WTC11 (cell line): ENCODE data around the gene EVC2. TPM values are rescaled to one million over a fixed set of nuclear protein-coding genes. Genes with fewer than 3 reads are reported as not detected.

Experiments
- ATAC-seq: fragments of 200-7000 bp; cut with Tn5 transposase; 2 replicates; pipeline ENCODE4 v1.10.0; 2021; ENCODE audit warnings: mild to moderate bottlenecking, moderate library complexity
- CTCF ChIA-PET: fragments of 300-600 bp; sonication (Branson Sonifier 250); formaldehyde crosslinking; loops from one replicate; lab custom pipeline; 2021; ENCODE audit warnings: antibody characterized with exemption; lab: Charles Lee
- POLR2A ChIA-PET: fragments of 350-600 bp; sonication (Branson Sonifier 250); formaldehyde crosslinking; loops from one replicate; lab custom pipeline; 2021; ENCODE audit warnings: antibody characterized with exemption; lab: Charles Lee
- DNase-seq: peaks from one replicate; pipeline ENCODE4 v3.0.0; 2021; ENCODE audit warnings: low spot score
- H3K27ac Mint-ChIP-seq: 2 replicates; pipeline ENCODE4 v1.8.0; 2021; ENCODE audit warnings: mixed read lengths
- H3K27me3 Mint-ChIP-seq: 2 replicates; pipeline ENCODE4 v1.8.0; 2021; ENCODE audit warnings: low read depth, mild to moderate bottlenecking, moderate library complexity, mixed read lengths
- H3K36me3 Mint-ChIP-seq: 2 replicates; pipeline ENCODE4 v1.8.0; 2021; ENCODE audit warnings: mixed read lengths
- H3K4me1 Mint-ChIP-seq: 2 replicates; pipeline ENCODE4 v1.8.0; 2022; ENCODE audit warnings: mixed read lengths
- H3K4me3 Mint-ChIP-seq: 2 replicates; pipeline ENCODE4 v1.8.0; 2021; ENCODE audit warnings: mild to moderate bottlenecking, moderate library complexity, mixed read lengths
- H3K9me3 Mint-ChIP-seq: 2 replicates; pipeline ENCODE4 v1.8.0; 2021; ENCODE audit warnings: mixed read lengths
- ARID4B ChIP-seq: sonication (generic); formaldehyde crosslinking; IDR thresholded peaks from 2 replicates; pipeline ENCODE4 v1.8.0; 2023; ENCODE audit warnings: missing genetic modification reagents, mild to moderate bottlenecking, borderline replicate concordance
- JUN ChIP-seq: sonication (generic); formaldehyde crosslinking; IDR thresholded peaks from 2 replicates; pipeline ENCODE4 v1.8.0; 2023; ENCODE audit warnings: mild to moderate bottlenecking, missing genetic modification reagents
- NR2C2 ChIP-seq: sonication (generic); formaldehyde crosslinking; IDR thresholded peaks from 2 replicates; pipeline ENCODE4 v1.8.0; 2022; ENCODE audit warnings: mild to moderate bottlenecking, missing genetic modification reagents
- PRDM15 ChIP-seq: sonication (generic); formaldehyde crosslinking; IDR thresholded peaks from 2 replicates; pipeline ENCODE4 v1.8.0; 2022; ENCODE audit warnings: missing genetic modification reagents
- RORB ChIP-seq: fragments of 250-450 bp; sonication (Bioruptor Pico); IDR thresholded peaks from 2 replicates; pipeline ENCODE4 v1.9.0; 2021; ENCODE audit warnings: mild to moderate bottlenecking
- SMAD3 ChIP-seq: sonication (generic); formaldehyde crosslinking; IDR thresholded peaks from 2 replicates; pipeline ENCODE4 v1.8.0; 2022; ENCODE audit warnings: missing genetic modification reagents, mild to moderate bottlenecking, borderline replicate concordance
- USF2 ChIP-seq: sonication (generic); formaldehyde crosslinking; IDR thresholded peaks from 2 replicates; pipeline ENCODE4 v1.8.1; 2023; ENCODE audit warnings: mild to moderate bottlenecking, missing genetic modification reagents, moderate library complexity
- ZMAT4 ChIP-seq: fragments of 250-450 bp; sonication (Bioruptor Pico); IDR thresholded peaks from 2 replicates; pipeline ENCODE4 v1.9.0; 2021; ENCODE audit warnings: mild to moderate bottlenecking
- ZNF423 ChIP-seq: fragments of 250-450 bp; sonication (Bioruptor Pico); IDR thresholded peaks from 2 replicates; pipeline ENCODE4 v2.1.2; 2022; ENCODE audit warnings: mild to moderate bottlenecking, moderate library complexity
- ZNF512 ChIP-seq: sonication (generic); formaldehyde crosslinking; IDR thresholded peaks from 2 replicates; pipeline ENCODE4 v1.8.1; 2022; ENCODE audit warnings: missing genetic modification reagents, borderline replicate concordance
- total RNA-seq: library from RNA; stranded (reverse); gene quantifications from 3 replicates; pipeline ENCODE4 v1.2.3, GENCODE V29; 2021
- TF ChIP-seq, protein P1 (sequence below): sonication (generic); formaldehyde crosslinking; IDR thresholded peaks from 2 replicates; pipeline ENCODE4 v1.8.0; 2023; ENCODE audit warnings: missing genetic modification reagents
- TF ChIP-seq, protein P2 (sequence below): fragments of 250-450 bp; sonication (Bioruptor Pico); IDR thresholded peaks from 2 replicates; pipeline ENCODE4 v1.9.0; 2021; ENCODE audit warnings: moderate library complexity, mild to moderate bottlenecking, inconsistent platforms, borderline replicate concordance
- TF ChIP-seq, protein P3 (sequence below): sonication (generic); formaldehyde crosslinking; IDR thresholded peaks from 2 replicates; pipeline ENCODE4 v1.8.0; 2022; ENCODE audit warnings: mild to moderate bottlenecking, missing genetic modification reagents
- TF ChIP-seq, protein P4 (sequence below): sonication (generic); formaldehyde crosslinking; IDR thresholded peaks from 2 replicates; pipeline ENCODE4 v1.8.1; 2023; ENCODE audit warnings: mild to moderate bottlenecking, missing genetic modification reagents

The EVC2 gene
- total RNA-seq, 1 experiment from 2014 or later: 4.8 TPM

- TF ChIP-seq PRDM15 (CRISPR knock-in tag): no peak
- TF ChIP-seq, protein P1, sequence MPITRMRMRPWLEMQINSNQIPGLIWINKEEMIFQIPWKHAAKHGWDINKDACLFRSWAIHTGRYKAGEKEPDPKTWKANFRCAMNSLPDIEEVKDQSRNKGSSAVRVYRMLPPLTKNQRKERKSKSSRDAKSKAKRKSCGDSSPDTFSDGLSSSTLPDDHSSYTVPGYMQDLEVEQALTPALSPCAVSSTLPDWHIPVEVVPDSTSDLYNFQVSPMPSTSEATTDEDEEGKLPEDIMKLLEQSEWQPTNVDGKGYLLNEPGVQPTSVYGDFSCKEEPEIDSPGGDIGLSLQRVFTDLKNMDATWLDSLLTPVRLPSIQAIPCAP (CRISPR knock-in tag): no peak
- no peak for TF ChIP-seq JUN (CRISPR knock-in tag)
- TF ChIP-seq, all 79 proteins: peak for 0
Measured at GRCh38 chr4:5755679-5756078, 47.3 kb upstream of the EVC2 start (continued).

DNA sequence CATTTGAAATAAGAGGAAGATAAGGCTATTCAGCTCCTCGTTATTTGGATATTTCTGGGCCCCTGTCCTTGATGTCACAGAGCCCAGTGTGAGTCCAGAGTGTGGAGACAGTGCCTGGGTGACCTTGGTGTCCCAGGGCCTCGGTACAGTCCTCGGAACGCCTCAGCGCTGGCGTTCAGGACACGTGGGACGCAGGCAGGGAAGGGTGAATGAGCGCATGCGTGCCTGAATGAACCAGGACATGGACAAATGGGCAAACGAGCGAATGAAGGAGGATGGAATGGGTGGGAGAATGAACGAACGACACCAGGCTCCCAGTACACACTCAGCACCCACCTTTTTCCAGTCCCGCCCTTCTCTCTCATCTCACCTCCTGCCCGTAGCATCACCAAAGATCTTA, 46.8 kb upstream of the EVC2 start:
- DNase-seq (no peak), ATAC-seq (no peak)
- H3K4me3 Mint-ChIP-seq: no peak overlapping the region
- no peaks in the 10 kb centered on the region; the same call in 1 of the 2 replicates for H3K27me3 Mint-ChIP-seq
- no peaks in the 10 kb centered on the region for H3K9me3 Mint-ChIP-seq
- POLR2A ChIA-PET: no interaction called here
- H3K4me1 Mint-ChIP-seq: peaks cover 53% of the 10 kb centered on the region
- CTCF ChIA-PET: no interaction called here
- peaks cover 19% of the 10 kb centered on the region for H3K36me3 Mint-ChIP-seq
- H3K27ac Mint-ChIP-seq: no peak overlapping the region
- no peak for TF ChIP-seq NR2C2 (CRISPR knock-in tag)
- TF ChIP-seq USF2 (CRISPR knock-in tag): no peak
- no peak for TF ChIP-seq ARID4B (CRISPR knock-in tag)
- TF ChIP-seq, protein P2, sequence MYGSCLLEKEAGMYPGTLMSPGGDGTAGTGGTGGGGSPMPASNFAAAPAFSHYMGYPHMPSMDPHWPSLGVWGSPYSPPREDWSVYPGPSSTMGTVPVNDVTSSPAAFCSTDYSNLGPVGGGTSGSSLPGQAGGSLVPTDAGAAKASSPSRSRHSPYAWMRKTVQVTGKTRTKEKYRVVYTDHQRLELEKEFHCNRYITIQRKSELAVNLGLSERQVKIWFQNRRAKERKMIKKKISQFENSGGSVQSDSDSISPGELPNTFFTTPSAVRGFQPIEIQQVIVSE (CRISPR knock-in tag): no peak
- no peak for TF ChIP-seq RORB (CRISPR knock-in tag)
- no peak for TF ChIP-seq SMAD3 (CRISPR knock-in tag)
- no peak for TF ChIP-seq ZNF423 (CRISPR knock-in tag)
- TF ChIP-seq, protein P3, sequence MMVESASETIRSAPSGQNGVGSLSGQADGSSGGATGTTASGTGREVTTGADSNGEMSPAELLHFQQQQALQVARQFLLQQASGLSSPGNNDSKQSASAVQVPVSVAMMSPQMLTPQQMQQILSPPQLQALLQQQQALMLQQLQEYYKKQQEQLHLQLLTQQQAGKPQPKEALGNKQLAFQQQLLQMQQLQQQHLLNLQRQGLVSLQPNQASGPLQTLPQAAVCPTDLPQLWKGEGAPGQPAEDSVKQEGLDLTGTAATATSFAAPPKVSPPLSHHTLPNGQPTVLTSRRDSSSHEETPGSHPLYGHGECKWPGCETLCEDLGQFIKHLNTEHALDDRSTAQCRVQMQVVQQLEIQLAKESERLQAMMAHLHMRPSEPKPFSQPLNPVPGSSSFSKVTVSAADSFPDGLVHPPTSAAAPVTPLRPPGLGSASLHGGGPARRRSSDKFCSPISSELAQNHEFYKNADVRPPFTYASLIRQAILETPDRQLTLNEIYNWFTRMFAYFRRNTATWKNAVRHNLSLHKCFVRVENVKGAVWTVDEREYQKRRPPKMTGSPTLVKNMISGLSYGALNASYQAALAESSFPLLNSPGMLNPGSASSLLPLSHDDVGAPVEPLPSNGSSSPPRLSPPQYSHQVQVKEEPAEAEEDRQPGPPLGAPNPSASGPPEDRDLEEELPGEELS (CRISPR knock-in tag): no peak
- TF ChIP-seq ZMAT4 (CRISPR knock-in tag): no peak
- TF ChIP-seq ZNF512 (CRISPR knock-in tag): no peak
- TF ChIP-seq, protein P4, sequence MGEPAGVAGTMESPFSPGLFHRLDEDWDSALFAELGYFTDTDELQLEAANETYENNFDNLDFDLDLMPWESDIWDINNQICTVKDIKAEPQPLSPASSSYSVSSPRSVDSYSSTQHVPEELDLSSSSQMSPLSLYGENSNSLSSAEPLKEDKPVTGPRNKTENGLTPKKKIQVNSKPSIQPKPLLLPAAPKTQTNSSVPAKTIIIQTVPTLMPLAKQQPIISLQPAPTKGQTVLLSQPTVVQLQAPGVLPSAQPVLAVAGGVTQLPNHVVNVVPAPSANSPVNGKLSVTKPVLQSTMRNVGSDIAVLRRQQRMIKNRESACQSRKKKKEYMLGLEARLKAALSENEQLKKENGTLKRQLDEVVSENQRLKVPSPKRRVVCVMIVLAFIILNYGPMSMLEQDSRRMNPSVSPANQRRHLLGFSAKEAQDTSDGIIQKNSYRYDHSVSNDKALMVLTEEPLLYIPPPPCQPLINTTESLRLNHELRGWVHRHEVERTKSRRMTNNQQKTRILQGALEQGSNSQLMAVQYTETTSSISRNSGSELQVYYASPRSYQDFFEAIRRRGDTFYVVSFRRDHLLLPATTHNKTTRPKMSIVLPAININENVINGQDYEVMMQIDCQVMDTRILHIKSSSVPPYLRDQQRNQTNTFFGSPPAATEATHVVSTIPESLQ (CRISPR knock-in tag): no peak
